CD4-positive, alpha-beta T cell (primary cell): ENCODE results near the gene WWC2. TPM values are rescaled to one million over a fixed set of nuclear protein-coding genes. Genes with fewer than 3 reads are reported as not detected.

Experiments used
- ATAC-seq: fragments of 200-7000 bp; cut with Tn5 transposase; one replicate; pipeline ENCODE4 v1.10.0; 2022; ENCODE audit warnings: mild to moderate bottlenecking; ENCODE audit not compliant: poor library complexity
- CTCF ChIA-PET: fragments of 350-600 bp; sonication (Branson Sonifier 250); formaldehyde crosslinking; loops from one replicate; lab custom pipeline; 2021; ENCODE audit warnings: antibody characterized with exemption, inconsistent platforms; lab: Charles Lee
- POLR2A ChIA-PET: fragments of 350-600 bp; sonication (Branson Sonifier 250); formaldehyde crosslinking; loops from one replicate; lab custom pipeline; 2021; ENCODE audit warnings: antibody characterized with exemption, inconsistent platforms; lab: Charles Lee
- DNase-seq, 14 experiments: peaks; one replicate each; pipeline ENCODE4 v3.0.0-alpha.2; 2013 to 2020; ENCODE audit warnings: mixed read lengths in 2 of 14
- H3K27ac ChIP-seq, 2 donors: one replicate each; pipeline versions ENCODE4 v1.5.1 to v1.7.0; 2013; ENCODE audit warnings: low read length in 2 of 2, low read depth in 1 of 2, mild to moderate bottlenecking in 1 of 2
- H3K27me3 ChIP-seq, 2 experiments: 1 replicate in 1 of 2; 2 replicates in 1 of 2; pipeline versions ENCODE4 v1.6.1 to v1.7.0; 2013; ENCODE audit warnings: low read length in 2 of 2, control low read depth in 1 of 2, mild to moderate bottlenecking in 1 of 2, moderate library complexity in 1 of 2; ENCODE audit not compliant: insufficient read depth in 2 of 2, control insufficient read depth in 1 of 2
- H3K36me3 ChIP-seq: one replicate; pipeline ENCODE4 v1.6.1; 2013; ENCODE audit warnings: low read length, control low read depth; ENCODE audit not compliant: insufficient read depth
- H3K4me1 ChIP-seq: one replicate; pipeline ENCODE4 v1.6.1; 2013; ENCODE audit warnings: low read length, control low read depth; ENCODE audit not compliant: insufficient read depth
- H3K4me3 ChIP-seq: one replicate; pipeline ENCODE4 v1.5.1; 2013; ENCODE audit warnings: mild to moderate bottlenecking, low read length, moderate library complexity
- H3K9me3 ChIP-seq, 2 experiments: 1 replicate in 1 of 2; 2 replicates in 1 of 2; pipeline versions ENCODE4 v1.6.1 to v1.7.0; 2013; ENCODE audit warnings: low read length in 2 of 2, mild to moderate bottlenecking in 2 of 2, control low read depth in 1 of 2, moderate library complexity in 1 of 2; ENCODE audit not compliant: control insufficient read depth in 1 of 2, insufficient read depth in 1 of 2
- H3K27ac Mint-ChIP-seq: one replicate; pipeline ENCODE4 v1.8.0; 2020; ENCODE audit warnings: mixed read lengths
- H3K27me3 Mint-ChIP-seq: one replicate; pipeline ENCODE4 v1.8.0; 2021; ENCODE audit warnings: mixed read lengths
- H3K36me3 Mint-ChIP-seq: one replicate; pipeline ENCODE4 v1.8.0; 2021; ENCODE audit warnings: low read depth, mixed read lengths
- H3K4me1 Mint-ChIP-seq: one replicate; pipeline ENCODE4 v1.8.0; 2021; ENCODE audit warnings: low read depth, mixed read lengths
- H3K4me3 Mint-ChIP-seq: one replicate; pipeline ENCODE4 v1.8.0; 2020; ENCODE audit warnings: mild to moderate bottlenecking, mixed read lengths
- H3K9me3 Mint-ChIP-seq: one replicate; pipeline ENCODE4 v1.8.0; 2020; ENCODE audit warnings: mixed read lengths
- CTCF ChIP-seq: fragments of 200-600 bp; IDR thresholded peaks from one replicate; pipeline ENCODE4 v1.8.0; 2022; ENCODE audit warnings: antibody characterized with exemption, mild to moderate bottlenecking
- intact Hi-C, 2 experiments: fragments of 100-400 bp; cut with DNase I in 1 of 2; cut with micrococcal nuclease in 1 of 2; formaldehyde crosslinking; loops; one replicate each; pipeline versions ENCODE4 v1.15.1 to v1.9.0; 2023 to 2025; cut with DNase I, micrococcal nuclease
- total RNA-seq, 174 experiments: library from RNA in 2 of 174; stranded (reverse) in 2 of 174; gene quantifications; one replicate each; pipeline ENCODE4 v1.2.3 and lab custom pipeline; 2021 to 2026

The WWC2 gene
- total RNA-seq, 2 experiments from 2014 or later = 4.1 to 4.9 TPM

GRCh38 chr4:183300070-183300469 is 201.0 kb downstream of the WWC2 start:
- no peaks in the 10 kb centered on the region for H3K4me1 ChIP-seq
- no peak overlapping the region for H3K27ac ChIP-seq
- no peak overlapping the region for H3K4me3 ChIP-seq
- no peak for TF ChIP-seq CTCF
- Mint-ChIP-seq H3K4me1 (no peaks in the 10 kb centered on the region), H3K9me3 (no peaks in the 10 kb centered on the region), H3K4me3 (no peak overlapping the region), H3K36me3 (no peaks in the 10 kb centered on the region), H3K27me3 (peaks cover 5% of the 10 kb centered on the region), H3K27ac (no peak overlapping the region)
- H3K27me3 ChIP-seq = no peaks in the 10 kb centered on the region
- intact Hi-C loops = no loop called here
- POLR2A ChIA-PET = no interaction called here
- no peaks in the 10 kb centered on the region for H3K36me3 ChIP-seq
- DNase-seq = no peak
- no peaks in the 10 kb centered on the region for H3K9me3 ChIP-seq
- no peak for ATAC-seq
- CTCF ChIA-PET = interaction anchor here (1.0 kb wide), 1 partner anchor 86 kb away, joined by 3 read pairs; no protein-coding TSS in a partner anchor

- TF ChIP-seq CTCF = no peak
- CTCF ChIA-PET = interaction anchor here (0.6 to 1.0 kb wide), 2 partner anchors 11 to 85 kb away, joined by 3 read pairs; no protein-coding TSS in a partner anchor
- intact Hi-C loops = no loop called here
- H3K4me1 ChIP-seq = no peaks in the 10 kb centered on the region
- no peaks in the 10 kb centered on the region for H3K27me3 ChIP-seq
- ATAC-seq = no peak
- H3K27me3 Mint-ChIP-seq = peaks cover 5% of the 10 kb centered on the region
- no peak overlapping the region for H3K27ac ChIP-seq
- no peak overlapping the region for H3K27ac Mint-ChIP-seq
- no peaks in the 10 kb centered on the region for H3K9me3 Mint-ChIP-seq
- no peaks in the 10 kb centered on the region for H3K4me1 Mint-ChIP-seq
- H3K36me3 ChIP-seq = no peaks in the 10 kb centered on the region
- POLR2A ChIA-PET = no interaction called here
- H3K4me3 ChIP-seq = no peak overlapping the region
- no peaks in the 10 kb centered on the region for H3K36me3 Mint-ChIP-seq
- no peak for DNase-seq
- no peak overlapping the region for H3K4me3 Mint-ChIP-seq
- no peaks in the 10 kb centered on the region for H3K9me3 ChIP-seq
Observed at GRCh38 chr4:183300655-183301054, 201.6 kb downstream of the WWC2 start.

- H3K4me3 Mint-ChIP-seq = no peak overlapping the region
- ATAC-seq = no peak
- H3K36me3 Mint-ChIP-seq = no peaks in the 10 kb centered on the region
- H3K27me3 ChIP-seq = no peaks in the 10 kb centered on the region
- DNase-seq = no peak
- no peaks in the 10 kb centered on the region for H3K9me3 ChIP-seq
- H3K4me1 ChIP-seq = no peaks in the 10 kb centered on the region
- no peaks in the 10 kb centered on the region for H3K4me1 Mint-ChIP-seq
- no peak for TF ChIP-seq CTCF
- H3K27ac Mint-ChIP-seq = no peak overlapping the region
- ChIA-PET CTCF (no interaction called here), POLR2A (no interaction called here)
- H3K27me3 Mint-ChIP-seq = peaks cover 5% of the 10 kb centered on the region
- intact Hi-C loops = no loop called here
- H3K36me3 ChIP-seq = no peaks in the 10 kb centered on the region
- H3K27ac ChIP-seq = no peak overlapping the region
- H3K4me3 ChIP-seq = no peak overlapping the region
- H3K9me3 Mint-ChIP-seq = no peaks in the 10 kb centered on the region
Observed at GRCh38 chr4:183303301-183303700, 204.2 kb downstream of the WWC2 start.
